NCI-H524 treated with DMSO at 0.1 percent for 48 hours (cell line): ENCODE measurements around the gene KRT80.

Experiments used
- DNase-seq: peaks from one replicate; lab custom pipeline; 2025; lab: John Stamatoyannopoulos, UW

The KRT80 gene

DNA sequence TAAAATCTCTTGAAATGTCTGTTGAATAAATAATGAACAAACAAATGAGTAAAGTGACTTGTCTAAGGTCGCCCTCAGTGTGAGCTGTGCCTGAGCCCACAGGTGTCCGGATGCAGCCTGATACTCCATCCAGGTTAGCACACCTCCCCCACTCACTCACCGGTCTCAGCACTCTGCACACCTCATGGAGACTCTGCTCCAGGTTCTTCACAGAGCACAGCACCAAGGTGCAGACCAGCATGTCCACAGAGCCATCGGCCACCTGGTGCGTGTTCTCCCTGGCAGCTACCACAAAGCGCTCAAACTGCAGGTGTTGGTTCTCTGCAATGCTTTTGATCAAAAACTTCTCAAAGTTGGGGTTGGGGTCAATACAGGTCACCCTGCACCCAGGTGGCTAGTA, 37.1 kb upstream of the KRT80 start:
- DNase-seq: no peak

DNA sequence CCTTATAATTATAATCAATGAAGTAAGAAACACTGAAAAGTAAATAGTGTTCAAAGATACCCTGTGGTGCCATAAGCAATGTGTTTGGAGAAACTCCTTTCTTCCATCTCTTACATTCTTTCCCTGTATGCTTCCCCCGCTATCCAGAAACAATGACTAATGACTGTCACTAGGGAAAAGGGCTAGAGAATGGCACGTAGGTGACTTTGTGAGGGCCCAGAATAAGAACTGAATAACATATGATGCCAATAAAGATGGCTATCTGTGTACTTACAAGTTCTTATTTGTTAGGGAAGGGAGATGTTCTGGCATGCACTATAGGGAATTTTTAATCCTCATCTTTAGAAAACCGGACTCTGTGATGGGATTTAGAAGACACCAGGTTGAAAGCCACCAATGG, 36.6 kb upstream of the KRT80 start:
- DNase-seq: no peak

DNA sequence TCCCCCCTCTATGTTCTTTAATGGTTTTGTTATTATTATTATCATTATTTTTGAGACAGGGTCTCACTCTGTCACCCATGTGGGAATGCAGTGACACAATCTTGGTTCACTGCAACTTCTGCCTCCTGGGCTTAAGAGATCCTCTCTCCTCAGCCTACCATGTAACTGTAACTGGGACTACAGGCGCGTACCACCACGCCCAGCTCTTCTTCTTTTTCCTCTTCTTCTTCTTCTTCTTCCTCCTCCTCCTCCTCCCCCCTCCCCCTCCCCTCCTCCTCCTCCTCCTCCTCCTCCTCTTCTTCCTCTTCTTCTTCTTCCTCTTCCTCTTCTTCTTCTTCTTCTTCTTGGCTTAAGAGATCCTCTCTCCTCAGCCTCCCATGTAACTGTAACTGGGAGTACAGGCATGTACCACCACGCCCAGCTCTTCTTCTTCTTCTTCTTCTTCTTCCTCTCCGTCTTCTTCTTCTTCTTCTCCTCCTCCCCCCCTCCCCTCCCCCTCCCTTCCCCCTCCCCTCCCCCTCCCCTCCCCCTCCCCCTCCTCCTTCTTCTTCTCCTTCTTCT, 35.9 kb upstream of the KRT80 start:
- no peak for DNase-seq

DNA sequence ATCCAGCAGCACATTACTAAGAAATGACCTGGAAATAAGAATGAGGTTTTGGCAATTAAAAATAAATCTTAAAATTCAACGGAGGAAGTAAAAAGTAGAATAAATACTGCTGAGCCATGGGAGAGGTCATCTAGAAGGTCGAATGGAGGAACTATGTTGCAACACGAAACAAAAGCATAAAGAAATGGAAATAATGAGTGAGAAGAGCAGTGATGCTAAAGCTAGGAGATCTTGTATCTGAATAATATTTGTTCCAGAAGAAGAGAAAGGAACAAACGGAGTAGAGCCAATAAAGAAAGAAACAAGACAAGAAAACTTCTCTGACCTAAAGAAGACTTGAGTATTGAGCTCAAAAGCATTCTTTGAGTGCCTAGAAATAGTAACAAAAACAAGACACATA, 34.6 kb upstream of the KRT80 start:
- DNase-seq: no peak

DNA sequence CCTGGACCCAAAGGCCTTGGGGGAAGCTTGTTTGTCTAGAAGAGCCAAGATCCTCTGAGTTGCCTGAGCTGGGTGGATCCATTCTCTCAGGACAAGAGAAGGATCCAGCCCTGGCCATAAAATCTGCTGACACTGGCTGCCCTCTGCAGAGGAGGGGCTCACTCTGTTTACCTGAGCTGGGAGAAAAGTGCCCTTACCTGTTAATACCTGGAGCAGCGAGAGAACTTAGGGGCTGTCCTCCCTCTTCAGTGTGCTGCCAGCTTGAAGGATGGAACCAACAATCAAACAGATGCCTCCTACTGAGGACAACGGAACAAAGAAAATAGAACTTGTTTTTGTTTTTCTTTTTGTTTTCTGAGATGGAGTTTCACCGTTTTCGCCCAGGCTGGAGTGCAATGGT, 33.9 kb upstream of the KRT80 start:
- no peak for DNase-seq

DNA sequence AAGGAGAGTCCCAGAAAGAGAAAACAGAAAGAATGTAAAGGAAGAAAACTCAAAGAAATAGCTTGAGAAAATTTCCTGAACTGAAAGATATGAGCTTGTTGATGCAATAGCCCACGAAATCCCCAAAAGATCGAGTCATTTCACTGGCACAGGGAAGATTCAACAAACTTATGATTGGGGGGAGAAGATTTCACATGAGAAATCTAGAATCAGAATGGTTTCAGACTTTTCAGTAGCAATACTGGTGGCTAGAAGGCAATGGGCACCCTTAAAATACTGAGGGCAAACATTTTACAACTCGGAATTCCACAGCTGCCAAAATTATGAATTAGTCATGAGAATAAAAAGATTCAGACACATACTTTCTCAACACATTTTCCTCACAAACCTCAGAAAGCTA, 32.3 kb upstream of the KRT80 start:
- no peak for DNase-seq

DNA sequence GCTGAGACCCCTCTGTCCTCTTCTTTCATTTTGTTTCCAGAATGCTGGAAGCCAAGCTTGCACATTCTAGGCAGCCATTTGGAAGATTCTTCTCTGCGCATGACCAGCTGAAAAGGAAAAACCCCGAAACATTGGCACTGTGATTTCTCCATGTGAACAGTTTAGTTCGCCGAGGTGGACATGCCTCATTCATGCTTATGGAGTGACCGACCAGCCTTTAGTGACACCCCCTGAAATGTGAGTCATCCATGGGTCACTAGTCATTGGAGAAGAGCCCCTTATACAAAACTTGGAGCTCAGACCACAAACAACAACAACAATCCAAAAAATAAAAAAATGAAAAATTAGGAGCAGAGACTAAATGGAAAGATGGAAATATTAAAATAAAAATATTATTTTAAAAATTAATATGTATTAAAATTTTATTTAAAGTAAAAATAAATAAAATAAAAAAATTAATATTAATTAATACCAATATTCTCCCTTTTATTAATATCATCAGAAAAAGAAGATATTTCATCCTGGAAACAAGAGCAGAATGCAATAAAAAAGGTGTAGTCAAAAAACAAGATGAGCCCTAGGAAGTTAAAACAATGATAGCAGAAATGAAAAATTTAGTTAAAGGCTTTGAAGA, 31.7 kb upstream of the KRT80 start:
- DNase-seq: no peak

DNA sequence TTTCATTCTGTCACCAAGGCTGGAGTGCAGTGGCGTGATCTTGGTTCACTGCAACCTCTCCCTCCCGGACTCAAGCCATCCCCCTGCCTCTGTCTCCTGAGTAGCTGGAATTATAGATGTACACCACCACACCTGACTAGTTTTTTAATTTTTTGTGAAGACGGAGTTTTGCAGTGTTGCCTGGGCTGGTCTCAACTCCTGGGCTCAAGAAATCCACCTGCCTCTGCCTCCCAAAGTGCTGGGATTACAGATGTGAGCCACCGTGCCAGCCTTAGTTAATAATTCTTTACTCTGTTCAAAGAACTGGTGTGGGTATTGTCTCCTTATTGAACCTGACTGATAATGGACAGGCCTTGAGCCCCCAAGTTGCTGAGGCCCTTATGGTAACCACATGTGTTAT, 30.9 kb upstream of the KRT80 start:
- DNase-seq: no peak

DNA sequence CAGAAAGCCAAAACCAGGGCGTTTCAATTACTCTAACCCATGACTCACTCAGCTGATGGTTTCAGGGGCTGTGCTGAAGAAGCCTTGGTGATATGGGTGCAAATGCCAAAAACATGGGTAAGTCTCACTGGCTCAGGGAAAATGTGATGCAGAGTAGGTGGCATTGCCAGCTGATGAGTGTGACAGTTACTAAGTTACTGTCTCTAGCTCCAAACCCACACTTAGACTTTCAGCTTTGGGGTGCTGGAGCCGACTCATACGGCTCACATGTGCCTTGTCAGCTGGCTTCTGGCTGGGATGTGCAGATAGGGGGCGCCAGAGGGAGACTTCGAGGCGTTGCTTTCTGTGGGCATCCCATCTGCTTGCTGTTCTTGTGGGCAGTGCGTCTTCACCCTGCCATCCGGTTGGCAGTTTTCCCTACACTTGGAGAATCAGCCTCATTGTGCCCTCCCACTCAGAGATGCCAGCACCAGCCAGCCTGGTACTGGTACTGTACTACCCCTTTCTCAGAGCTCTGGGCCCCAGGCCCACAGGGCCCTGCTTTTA, 30.2 kb upstream of the KRT80 start:
- DNase-seq: no peak

DNA sequence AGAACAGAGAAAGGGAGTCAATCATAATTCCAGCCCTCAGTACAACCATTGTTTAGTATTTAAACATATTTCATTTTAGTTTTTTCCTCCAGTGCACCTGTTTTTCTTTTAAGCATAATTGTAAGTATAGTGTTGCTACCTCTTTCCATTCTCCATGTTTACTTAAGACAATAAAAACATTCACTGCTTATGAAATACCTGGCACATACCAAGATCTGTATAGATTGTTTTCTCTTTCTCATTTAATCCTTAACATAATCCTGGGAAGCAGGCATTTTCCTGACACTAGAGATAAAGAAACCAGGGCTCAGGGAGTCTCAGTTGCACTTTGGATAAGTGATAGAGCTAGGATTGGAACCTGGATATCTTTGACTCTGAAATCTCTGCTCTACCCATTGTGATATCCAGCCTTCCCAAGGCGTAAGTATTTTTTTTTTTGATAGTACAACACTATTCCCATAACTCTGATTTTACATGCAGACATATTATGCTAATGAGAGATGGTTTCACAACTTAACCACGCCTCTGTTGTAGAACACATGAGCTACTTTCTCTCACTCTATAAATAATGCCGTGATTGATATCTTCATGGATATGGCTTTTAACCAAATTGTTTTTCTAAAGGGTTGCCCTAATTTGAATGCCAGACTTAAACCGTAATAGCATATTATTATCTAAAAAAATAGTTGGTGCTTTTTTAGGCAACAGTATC, 29.4 kb upstream of the KRT80 start:
- no peak for DNase-seq

DNA sequence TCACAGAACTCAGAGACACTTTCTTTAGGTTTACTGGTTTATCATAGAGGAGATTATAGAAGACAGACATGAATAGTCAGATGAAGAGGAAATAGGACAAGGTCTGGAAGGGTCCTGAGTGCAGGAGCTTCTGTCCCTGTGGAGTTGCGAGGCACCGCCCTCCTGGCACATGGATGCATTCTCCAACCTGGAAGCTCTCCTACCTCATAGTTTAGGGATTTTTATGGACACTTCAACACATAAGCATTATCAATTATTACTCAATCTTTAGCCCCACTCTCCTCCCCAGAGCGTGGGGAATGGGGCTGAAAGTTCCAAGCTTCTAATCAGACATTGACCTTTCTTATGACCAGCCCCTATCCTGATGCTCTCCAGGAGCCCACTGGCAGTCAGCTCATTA, 28.7 kb upstream of the KRT80 start:
- no peak for DNase-seq

DNA sequence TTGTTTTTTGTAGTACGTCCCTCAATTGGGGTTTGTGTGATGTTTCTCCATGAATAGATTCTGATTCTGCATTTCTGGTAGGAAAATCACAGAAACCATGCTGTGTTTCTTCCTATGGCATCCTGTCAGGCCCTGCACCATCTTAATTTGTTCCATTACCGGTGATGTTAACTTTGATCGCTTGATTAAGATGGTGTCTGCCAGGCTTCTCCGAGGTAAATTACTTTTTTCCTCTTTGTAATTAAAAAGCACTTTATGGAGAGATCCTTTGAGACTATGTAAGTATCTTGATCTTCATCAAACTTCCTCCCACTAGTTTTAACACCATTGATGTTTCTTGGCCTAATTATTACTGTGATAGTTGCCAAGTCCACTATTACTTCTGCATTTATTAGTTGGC, 26.2 kb upstream of the KRT80 start:
- DNase-seq: no peak

DNA sequence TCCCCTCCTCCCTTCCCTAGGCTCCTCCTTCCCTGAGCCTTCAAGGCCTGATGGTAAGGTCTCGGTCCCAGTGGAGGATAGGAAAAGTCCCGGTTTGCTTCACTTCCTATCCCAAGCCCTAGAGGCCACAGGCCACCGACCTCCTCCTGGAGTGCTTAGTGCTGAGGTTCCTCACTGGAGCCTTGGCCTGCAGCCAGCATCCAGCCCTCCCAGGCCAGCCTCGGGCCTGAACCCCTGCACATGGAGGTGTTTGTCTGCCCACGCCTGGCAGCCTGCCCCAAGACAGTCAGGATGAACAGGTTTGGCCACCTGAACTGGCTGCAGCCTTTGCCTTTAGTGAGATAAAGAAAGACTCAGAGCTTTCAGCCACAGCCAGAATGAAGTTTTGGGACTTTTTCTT, 25.4 kb upstream of the KRT80 start:
- no peak for DNase-seq

DNA sequence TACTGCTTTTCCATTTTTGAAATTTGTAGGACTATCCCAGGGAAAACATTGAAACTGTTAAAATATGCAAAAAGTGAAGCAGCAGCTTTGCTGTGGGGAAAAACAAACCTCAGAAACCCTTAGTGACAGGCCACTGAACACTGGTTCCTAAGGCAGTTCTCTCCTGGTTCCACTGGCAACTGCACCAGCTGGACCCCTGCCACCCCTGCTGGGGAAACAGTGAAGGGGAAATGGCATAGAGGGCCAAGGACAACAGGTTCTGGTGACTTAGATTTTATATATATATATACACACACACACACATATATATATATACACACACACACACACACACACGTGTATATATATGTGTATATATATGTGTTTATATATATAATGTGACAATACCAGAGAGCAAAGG, 25.0 kb upstream of the KRT80 start:
- no peak for DNase-seq

DNA sequence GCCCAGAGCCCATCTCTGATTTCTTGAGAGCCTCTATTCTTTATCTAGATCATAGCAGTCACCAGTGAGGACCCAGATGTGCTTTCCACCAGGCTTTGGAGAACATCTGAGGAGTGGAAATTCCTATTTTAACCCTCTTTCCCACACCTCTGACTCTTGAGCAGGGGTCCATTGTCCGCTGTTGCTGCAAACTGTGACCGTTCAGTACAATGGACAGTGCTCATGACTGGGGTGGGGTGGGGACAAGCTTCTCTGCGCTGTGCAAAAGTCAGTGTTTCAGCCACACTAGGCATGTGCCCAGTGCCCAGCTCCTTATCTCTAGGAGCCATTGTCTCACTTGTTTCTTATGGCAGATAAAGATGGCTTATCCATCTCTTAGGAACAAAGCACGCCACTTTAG, 24.3 kb upstream of the KRT80 start:
- no peak for DNase-seq

DNA sequence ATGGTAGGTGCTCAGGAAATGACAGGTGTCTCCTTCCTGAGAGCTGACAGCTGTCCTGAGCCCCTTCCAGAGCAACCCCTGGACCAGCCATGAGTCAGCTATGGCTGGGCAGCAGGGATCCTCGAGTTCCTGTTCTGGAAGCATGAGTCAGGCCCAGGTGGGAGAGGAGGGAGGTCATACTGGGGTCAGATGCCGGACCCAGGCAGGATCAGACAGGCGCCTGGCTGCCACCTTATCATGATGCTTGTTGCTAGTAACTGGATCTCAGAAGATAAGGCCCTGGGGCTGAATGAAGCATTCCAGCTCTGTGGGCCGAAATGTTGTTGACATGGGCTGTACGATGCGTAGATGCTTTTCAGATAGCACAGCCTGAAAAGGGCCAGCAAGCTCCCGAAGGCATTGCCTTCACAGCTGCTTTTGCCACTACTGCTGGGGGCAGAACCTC, 23.8 kb upstream of the KRT80 start:
- DNase-seq: no peak

DNA sequence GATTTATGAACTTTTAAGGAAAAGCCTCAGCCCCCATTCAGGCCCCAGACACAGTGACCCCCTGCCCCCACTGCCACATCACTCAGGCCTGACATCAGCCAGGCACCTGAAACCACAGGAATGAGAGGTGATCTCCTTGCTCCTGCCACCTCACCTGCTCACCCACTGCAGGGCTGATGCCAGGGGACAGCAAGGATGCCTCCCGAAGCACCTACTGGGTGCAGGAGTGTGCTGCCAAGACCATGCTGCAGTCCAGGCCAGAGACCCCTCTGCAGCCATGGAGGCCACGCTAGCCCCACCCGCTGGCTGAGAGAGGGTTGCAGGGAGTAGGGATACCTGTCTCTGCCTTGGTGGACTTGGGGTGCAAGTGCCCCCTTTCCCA, 22.6 kb upstream of the KRT80 start:
- DNase-seq: no peak

DNA sequence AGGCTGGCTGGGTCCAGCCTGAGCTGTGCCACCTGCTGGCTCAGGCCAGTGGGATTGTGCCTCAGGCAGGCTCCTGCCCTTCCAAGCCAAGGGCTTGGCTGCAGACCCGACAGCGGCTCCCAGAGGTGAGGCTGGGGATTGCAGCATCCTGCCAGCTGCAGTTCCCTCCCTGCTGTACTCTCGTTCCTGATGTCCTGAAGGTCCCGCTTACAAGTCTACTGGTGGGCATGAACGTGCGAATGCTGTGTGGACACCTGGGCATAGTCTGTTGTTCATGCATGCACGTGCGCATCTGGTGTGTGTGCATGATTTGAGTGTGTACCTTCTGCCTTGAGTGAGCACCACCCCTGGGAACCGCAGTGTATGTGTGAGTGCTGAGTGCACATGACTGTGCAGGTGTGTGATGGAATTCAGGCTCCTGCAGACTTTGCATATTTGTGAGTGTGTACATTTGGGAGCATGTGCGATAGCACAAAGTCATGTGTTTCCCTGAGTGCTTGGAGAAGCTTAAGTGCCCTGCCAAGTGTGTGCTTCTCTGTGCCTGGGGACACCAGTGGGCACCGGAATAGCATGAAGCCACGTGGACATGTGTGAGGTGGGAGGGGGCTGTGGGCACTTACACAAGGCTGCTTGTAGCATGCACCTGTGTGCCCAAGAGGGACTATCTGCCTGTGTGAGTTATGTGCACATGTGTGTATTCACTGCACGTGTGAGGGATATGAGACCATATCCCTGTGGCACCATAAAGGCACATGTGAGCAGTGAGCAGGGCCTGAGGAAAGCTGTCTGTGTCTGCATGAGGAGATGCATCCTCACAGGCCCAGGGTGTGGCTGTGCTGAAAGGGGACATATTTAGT, 22.0 kb upstream of the KRT80 start:
- DNase-seq: no peak

DNA sequence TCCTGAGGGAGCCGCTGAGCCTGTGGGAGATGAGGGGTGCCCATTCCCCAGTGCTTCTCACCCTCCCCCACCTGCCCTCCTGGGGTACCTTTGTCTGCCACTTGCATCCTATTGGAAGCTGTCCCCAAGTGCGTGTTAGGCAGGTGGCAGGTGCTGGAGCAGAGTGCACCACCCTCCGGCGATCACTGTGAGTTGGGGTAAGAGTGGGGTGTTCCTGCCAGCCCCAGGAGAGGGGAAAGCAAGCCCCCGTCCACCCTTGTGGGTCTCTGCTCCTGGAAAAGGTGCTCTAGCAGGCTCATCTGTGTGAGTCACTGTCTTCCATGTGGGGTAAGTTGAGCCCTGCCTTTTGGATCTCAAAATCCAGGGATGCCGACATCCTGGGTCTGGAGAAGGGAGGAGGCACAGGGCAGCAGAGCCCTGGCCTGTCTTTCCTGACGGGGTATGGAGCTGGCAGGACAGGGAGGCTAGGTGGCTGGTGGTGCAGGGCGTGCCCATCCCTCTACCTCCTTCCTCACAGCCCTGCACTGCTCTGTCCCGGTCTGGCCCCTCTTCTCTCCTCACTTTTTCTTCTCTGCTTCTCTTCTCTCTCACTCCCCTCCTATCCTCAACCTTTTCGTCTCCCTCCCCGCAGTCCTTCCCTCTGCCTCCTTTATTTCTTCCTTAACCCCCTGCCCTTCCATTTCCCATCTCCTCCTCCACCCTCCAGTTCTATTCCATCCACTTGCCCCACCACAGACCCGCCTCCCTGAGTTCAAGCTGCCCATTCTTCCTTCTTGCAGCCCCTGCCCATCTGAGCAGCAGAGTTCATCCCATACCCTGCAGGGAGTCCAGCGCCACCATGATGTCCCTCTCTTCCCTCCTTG, 21.1 kb upstream of the KRT80 start:
- DNase-seq: no peak

DNA sequence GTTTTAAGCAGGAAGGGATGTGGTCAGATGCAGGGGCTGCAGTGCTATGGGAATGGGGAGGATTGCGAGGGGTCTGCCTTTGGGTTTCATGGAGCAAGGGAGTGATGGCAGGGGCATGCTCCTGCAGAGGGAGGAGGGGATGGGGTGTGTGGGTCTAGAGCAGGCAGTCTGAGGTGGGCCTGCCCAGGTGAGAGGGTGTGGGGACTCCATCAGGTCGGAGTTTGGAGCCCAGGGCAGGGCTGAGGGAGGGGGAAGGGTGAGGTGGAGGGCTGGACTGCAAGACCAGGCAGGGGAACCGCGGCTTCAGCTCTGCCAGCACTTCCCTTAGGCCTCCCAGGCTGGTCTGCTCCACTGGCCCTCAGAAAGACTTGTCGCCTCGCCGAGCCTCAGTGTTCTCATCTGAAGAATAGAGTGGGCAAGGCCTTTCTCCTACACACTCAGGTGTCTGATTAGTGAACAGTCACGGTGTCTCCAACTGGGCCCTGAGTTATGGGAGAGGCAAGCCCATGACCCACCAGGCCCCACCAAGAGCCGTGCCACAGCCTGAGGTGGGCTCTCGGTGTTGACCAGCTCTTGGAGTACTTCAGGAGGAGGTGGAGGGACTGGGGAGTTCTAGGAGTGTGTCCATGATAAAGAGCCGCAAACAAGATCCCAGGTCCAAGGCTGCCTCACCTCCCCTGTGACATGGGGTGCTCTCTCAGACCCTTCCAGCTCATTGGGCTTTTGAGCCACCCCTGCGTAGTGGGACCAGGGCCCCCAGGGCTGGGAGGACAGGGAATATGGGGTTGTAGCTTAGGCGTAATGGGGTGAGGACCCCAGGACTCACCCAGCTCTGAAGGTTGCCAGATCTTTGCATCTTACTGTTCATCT, 20.1 kb upstream of the KRT80 start:
- DNase-seq: no peak
